Measurements from ENCODE around the gene KCNB1. TPM values are rescaled to one million over a fixed set of nuclear protein-coding genes. Genes with fewer than 3 reads are reported as not detected.

The KCNB1 gene
- total RNA-seq, 4 donors from 2014 or later, result 3.9 to 11.7 (median 6.7) TPM

- H3K27ac ChIP-seq, result peak overlapping the region; percentile 20 to 84 (median 64)
- peak; percentile 67 to 88 for DNase-seq (ENCODE audit: low spot score in 2 of 2)
- H3K36me3 ChIP-seq, result peaks cover 0 to 5% (median 0%) of the 10 kb centered on the region in 3 donors
- H3K4me1 ChIP-seq, result peaks cover 0 to 29% (median 0%) of the 10 kb centered on the region in 4 donors
- TF ChIP-seq EP300 (IDR thresholded peaks at IDR 0.05), result peak in 1 of 2 donors; percentile 68
- TF ChIP-seq, protein P1, sequence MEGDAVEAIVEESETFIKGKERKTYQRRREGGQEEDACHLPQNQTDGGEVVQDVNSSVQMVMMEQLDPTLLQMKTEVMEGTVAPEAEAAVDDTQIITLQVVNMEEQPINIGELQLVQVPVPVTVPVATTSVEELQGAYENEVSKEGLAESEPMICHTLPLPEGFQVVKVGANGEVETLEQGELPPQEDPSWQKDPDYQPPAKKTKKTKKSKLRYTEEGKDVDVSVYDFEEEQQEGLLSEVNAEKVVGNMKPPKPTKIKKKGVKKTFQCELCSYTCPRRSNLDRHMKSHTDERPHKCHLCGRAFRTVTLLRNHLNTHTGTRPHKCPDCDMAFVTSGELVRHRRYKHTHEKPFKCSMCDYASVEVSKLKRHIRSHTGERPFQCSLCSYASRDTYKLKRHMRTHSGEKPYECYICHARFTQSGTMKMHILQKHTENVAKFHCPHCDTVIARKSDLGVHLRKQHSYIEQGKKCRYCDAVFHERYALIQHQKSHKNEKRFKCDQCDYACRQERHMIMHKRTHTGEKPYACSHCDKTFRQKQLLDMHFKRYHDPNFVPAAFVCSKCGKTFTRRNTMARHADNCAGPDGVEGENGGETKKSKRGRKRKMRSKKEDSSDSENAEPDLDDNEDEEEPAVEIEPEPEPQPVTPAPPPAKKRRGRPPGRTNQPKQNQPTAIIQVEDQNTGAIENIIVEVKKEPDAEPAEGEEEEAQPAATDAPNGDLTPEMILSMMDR (IDR thresholded peaks at IDR 0.05), result no peak
- no peaks in the 10 kb centered on the region for H3K9me3 ChIP-seq
- WGBS, 2 donors, result 52 to 58% methylated on average over 12 of the region's 12 CpGs
- no peaks in the 10 kb centered on the region for H3K27me3 ChIP-seq
- no peak overlapping the region for H3K4me3 ChIP-seq
Measured at GRCh38 chr20:49510562-49511122, 28.2 kb upstream of the KCNB1 start.

GRCh38 chr20:49508435-49509199 is 26.1 kb upstream of the KCNB1 start:
- peaks cover 0 to 29% (median 0%) of the 10 kb centered on the region in 4 donors for H3K4me1 ChIP-seq
- H3K36me3 ChIP-seq, result peaks cover 0 to 5% (median 0%) of the 10 kb centered on the region in 3 donors
- H3K9me3 ChIP-seq, result no peaks in the 10 kb centered on the region
- no peak overlapping the region for H3K4me3 ChIP-seq
- 48 to 53% methylated on average over 14 of the region's 14 CpGs for WGBS, 2 donors
- H3K27me3 ChIP-seq, result no peaks in the 10 kb centered on the region
- DNase-seq (ENCODE audit: low spot score in 2 of 2), result peak in 1 of 2 donors; percentile 11
- no peak overlapping the region for H3K27ac ChIP-seq
- TF ChIP-seq POLR2A (IDR thresholded peaks at IDR 0.05) (no peak), EP300 (IDR thresholded peaks at IDR 0.05) (no peak)
- TF ChIP-seq, protein P1 (IDR thresholded peaks at IDR 0.05), result peak; percentile 24 to 65 (median 34)

DNA sequence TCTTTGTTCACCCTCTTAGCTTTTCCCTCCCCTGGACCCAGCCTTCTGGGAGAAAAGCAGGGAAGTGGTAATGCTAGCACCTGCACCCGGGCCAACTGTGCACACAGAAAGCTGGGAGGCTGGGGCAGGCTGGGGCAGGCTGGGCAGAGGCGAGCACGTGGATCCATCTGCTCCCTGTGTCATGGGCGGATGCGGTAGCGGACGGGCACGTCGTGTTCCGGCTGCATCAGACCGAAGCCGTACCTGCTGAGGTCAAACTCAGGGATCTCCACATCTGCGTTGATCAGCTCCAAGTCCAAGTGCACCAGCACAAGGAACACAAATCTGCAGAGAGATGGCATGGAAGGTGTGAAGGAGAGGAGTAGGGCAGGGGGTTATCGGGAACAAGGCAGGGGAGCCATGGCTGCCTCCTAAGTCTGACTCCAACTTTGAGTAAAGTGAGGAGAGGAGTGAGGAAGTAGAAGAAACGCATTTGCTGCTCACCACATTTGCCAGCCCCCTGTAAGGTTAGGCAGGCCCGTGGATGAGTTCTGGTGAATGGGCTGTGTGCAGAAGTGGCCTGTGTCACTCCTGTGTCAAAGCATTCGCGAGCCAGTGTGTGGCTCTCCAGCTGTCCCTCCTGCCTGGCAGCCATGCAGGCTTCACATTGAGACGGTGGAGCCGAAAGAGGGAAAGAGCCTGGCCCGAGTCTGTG is 25.4 kb upstream of the KCNB1 start:
- peaks cover 0 to 29% (median 0%) of the 10 kb centered on the region in 4 donors for H3K4me1 ChIP-seq
- no peak overlapping the region for H3K27ac ChIP-seq
- peaks cover 0 to 5% (median 0%) of the 10 kb centered on the region in 3 donors for H3K36me3 ChIP-seq
- TF ChIP-seq, protein P1 (IDR thresholded peaks at IDR 0.05), result no peak
- TF ChIP-seq EP300 (IDR thresholded peaks at IDR 0.05), result no peak
- TF ChIP-seq POLR2A (IDR thresholded peaks at IDR 0.05), result no peak
- no peaks in the 10 kb centered on the region for H3K27me3 ChIP-seq
- no peak for DNase-seq (ENCODE audit: low spot score in 2 of 2)
- H3K4me3 ChIP-seq, result no peak overlapping the region
- WGBS, 2 donors, result 82 to 83% methylated on average over 21 of the region's 21 CpGs
- no peaks in the 10 kb centered on the region for H3K9me3 ChIP-seq

- H3K4me1 ChIP-seq, result peaks cover 0 to 19% (median 0%) of the 10 kb centered on the region in 4 donors
- no peak for TF ChIP-seq POLR2A (IDR thresholded peaks at IDR 0.05)
- TF ChIP-seq, protein P1 (IDR thresholded peaks at IDR 0.05), result no peak
- no peak for TF ChIP-seq EP300 (IDR thresholded peaks at IDR 0.05)
- H3K27ac ChIP-seq, result no peak overlapping the region
- peaks cover 0 to 4% (median 0%) of the 10 kb centered on the region in 4 donors for H3K9me3 ChIP-seq
- no peaks in the 10 kb centered on the region for H3K27me3 ChIP-seq
- H3K36me3 ChIP-seq, result peaks cover 0 to 5% (median 0%) of the 10 kb centered on the region in 3 donors
- H3K4me3 ChIP-seq, result no peak overlapping the region
- no peak for DNase-seq (ENCODE audit: low spot score in 2 of 2)
- 12 to 23% methylated on average over 9 of the region's 9 CpGs for WGBS, 2 donors
Measured at GRCh38 chr20:49505518-49505917, 23.1 kb upstream of the KCNB1 start.

All from tibial nerve (tissue), 4 donors.